Type B pancreatic cell (in vitro differentiated cells): ENCODE data around the gene ATIC. TPM values are rescaled to one million over a fixed set of nuclear protein-coding genes. Genes with fewer than 3 reads are reported as not detected.

Experiments
- DNase-seq: peaks from one replicate; pipeline ENCODE4 v3.0.0; 2021; ENCODE audit warnings: mixed read lengths; ENCODE audit not compliant: unreplicated experiment; ENCODE audit errors: extremely low spot score
- H3K27ac Mint-ChIP-seq: 2 replicates; pipeline ENCODE4 v1.8.0; 2021; ENCODE audit warnings: mild to moderate bottlenecking, mixed read lengths
- H3K27me3 Mint-ChIP-seq: 2 replicates; pipeline ENCODE4 v1.8.0; 2021; ENCODE audit warnings: mixed read lengths
- H3K36me3 Mint-ChIP-seq: 2 replicates; pipeline ENCODE4 v1.8.0; 2021; ENCODE audit warnings: mixed read lengths
- H3K4me1 Mint-ChIP-seq: one replicate; pipeline ENCODE4 v1.8.0; 2021; ENCODE audit warnings: mixed read lengths; ENCODE audit not compliant: unreplicated experiment
- H3K4me3 Mint-ChIP-seq: 2 replicates; pipeline ENCODE4 v1.8.0; 2021; ENCODE audit warnings: mild to moderate bottlenecking, mixed read lengths
- H3K9me3 Mint-ChIP-seq: 2 replicates; pipeline ENCODE4 v1.8.0; 2021; ENCODE audit warnings: mixed read lengths
- total RNA-seq: library from RNA; stranded (reverse); gene quantifications from 2 replicates; pipeline ENCODE4 v1.2.1, GENCODE V29; 2021; ENCODE audit warnings: low replicate concordance
- TF ChIP-seq, protein P1 (sequence below): fragments of 200-600 bp; sonication (generic); conservative IDR thresholded peaks from 2 replicates; pipeline ENCODE4 v1.5.0; 2021; ENCODE audit warnings: antibody characterized with exemption, mild to moderate bottlenecking

ATIC gene
- total RNA-seq, 1 donor from 2014 or later = 152 TPM

DNA sequence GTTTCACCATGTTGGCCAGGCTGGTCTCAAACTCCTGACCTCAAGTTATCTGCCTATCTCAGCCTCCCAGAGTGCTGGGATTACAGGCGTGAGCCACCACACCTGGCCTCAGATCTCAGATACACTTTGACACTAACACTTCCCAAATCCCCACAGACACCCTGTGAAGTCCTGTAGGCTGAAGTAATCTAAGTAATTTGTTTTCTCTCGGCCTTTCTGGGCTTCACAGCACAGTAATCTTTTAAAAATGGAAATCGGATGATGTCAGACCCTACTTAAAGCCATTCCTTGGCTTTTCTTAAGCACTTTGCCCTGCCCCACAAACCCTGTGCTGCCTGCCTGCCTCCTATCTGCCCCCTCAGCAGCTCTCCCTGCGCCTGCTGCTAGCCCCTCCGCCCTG, 16.2 kb downstream of the ATIC start:
- H3K9me3 Mint-ChIP-seq = no peaks in the 10 kb centered on the region
- H3K4me3 Mint-ChIP-seq = no peak overlapping the region
- H3K27ac Mint-ChIP-seq = peak overlapping the region; percentile 11
- peaks cover 57% of the 10 kb centered on the region for H3K36me3 Mint-ChIP-seq
- peaks cover 12% of the 10 kb centered on the region for H3K4me1 Mint-ChIP-seq
- no peaks in the 10 kb centered on the region for H3K27me3 Mint-ChIP-seq
- TF ChIP-seq, protein P1, sequence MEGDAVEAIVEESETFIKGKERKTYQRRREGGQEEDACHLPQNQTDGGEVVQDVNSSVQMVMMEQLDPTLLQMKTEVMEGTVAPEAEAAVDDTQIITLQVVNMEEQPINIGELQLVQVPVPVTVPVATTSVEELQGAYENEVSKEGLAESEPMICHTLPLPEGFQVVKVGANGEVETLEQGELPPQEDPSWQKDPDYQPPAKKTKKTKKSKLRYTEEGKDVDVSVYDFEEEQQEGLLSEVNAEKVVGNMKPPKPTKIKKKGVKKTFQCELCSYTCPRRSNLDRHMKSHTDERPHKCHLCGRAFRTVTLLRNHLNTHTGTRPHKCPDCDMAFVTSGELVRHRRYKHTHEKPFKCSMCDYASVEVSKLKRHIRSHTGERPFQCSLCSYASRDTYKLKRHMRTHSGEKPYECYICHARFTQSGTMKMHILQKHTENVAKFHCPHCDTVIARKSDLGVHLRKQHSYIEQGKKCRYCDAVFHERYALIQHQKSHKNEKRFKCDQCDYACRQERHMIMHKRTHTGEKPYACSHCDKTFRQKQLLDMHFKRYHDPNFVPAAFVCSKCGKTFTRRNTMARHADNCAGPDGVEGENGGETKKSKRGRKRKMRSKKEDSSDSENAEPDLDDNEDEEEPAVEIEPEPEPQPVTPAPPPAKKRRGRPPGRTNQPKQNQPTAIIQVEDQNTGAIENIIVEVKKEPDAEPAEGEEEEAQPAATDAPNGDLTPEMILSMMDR = no peak
- DNase-seq = no peak

DNA sequence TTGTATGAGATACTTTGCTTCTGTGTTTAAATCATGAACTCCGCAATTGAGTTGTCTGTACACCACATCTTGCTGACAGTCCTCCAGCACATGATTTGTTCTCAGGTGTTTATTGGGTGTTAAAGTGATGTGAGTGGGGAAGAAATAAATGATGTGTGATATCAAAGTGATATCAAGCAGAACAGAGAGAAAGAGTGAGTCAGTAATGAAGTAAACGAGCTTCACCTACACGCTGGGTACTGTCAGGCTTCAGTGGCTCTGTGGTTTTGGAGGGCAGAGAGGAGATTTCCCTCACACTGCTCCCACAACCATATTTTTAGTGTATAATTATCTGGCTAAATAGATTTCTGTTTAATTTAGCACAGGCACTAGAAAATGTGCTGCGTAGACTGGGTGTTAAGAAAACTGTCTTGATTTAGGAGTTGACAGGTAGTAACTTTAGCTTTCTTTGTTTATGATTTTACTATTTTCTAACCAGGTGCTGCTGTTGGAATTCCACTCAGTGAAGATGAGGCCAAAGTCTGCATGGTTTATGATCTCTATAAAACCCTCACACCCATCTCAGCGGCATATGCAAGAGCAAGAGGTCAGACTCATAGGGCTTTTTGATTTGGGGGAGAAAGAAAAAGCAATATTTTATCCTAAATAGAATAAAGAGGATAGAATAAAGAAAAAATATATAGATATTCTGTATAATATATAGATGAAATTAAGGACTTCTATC, 21.2 kb downstream of the ATIC start:
- TF ChIP-seq, protein P1 = no peak
- no peak overlapping the region for H3K27ac Mint-ChIP-seq
- no peaks in the 10 kb centered on the region for H3K27me3 Mint-ChIP-seq
- peaks cover 10% of the 10 kb centered on the region for H3K4me1 Mint-ChIP-seq
- H3K36me3 Mint-ChIP-seq = peaks cover 50% of the 10 kb centered on the region
- no peak overlapping the region for H3K4me3 Mint-ChIP-seq
- H3K9me3 Mint-ChIP-seq = no peaks in the 10 kb centered on the region
- DNase-seq = no peak

DNA sequence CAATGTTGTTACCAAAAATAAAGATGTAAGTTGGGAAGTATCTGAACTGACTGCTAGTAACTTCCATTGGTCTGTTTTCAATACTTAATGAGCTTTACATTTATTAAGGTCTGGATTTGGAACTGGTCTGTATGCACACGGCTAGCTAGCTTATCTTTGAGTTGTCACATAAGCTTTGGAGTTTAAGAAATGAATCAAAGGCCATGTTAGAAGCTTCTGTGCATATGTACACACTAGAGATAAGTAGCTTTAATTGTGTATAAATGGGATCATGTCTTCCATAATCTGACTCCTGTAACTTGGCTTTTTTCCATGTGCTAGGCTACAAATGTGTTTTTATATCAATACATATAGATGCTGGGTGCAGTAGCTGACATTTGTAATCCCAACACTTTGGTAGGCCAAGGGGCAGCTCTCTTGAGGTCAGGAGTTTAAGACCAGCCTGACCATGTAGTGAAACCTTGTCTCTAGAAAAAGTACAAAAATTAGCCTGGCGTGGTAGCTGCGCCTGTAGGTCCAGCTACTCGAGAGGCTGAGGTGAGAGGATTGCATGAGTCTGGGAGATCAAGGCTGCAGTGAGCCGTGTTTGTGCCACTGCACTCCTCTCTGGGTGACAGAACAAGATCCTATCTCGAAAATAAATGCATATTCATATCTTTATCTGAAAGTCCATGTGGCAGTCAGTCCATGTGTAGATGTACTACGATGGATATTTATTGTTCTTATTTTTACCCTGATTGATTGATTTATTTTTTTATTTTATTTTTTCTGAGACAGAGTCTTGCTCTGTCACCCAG, 27.2 kb downstream of the ATIC start:
- Mint-ChIP-seq H3K9me3 (no peaks in the 10 kb centered on the region), H3K27me3 (no peaks in the 10 kb centered on the region), H3K4me3 (no peak overlapping the region), H3K36me3 (peaks cover 49% of the 10 kb centered on the region), H3K4me1 (no peaks in the 10 kb centered on the region), H3K27ac (no peak overlapping the region)
- TF ChIP-seq, protein P1 = no peak
- no peak for DNase-seq

DNA sequence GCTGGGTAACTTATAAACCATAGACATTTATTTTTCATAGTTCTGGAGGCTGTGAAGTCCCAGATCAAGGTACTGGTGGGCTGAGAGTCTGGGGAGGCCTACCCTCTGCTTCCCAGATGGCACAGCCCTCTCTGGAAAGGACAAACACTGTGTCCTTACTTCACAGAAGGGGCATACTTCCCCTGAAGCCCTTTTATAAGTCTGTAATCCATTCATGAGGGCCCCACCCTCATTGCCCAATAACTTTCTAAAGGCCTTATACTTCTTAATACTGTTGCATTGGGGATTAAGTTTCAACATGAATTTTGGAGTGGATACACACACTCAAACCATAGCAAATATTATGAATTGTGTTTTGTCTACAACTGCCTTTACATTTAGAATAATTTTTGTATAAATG, 36.0 kb downstream of the ATIC start:
- no peak overlapping the region for H3K27ac Mint-ChIP-seq
- H3K4me3 Mint-ChIP-seq = no peak overlapping the region
- DNase-seq = no peak
- no peaks in the 10 kb centered on the region for H3K4me1 Mint-ChIP-seq
- H3K36me3 Mint-ChIP-seq = peaks cover 50% of the 10 kb centered on the region
- H3K27me3 Mint-ChIP-seq = no peaks in the 10 kb centered on the region
- H3K9me3 Mint-ChIP-seq = no peaks in the 10 kb centered on the region
- TF ChIP-seq, protein P1 = no peak

DNA sequence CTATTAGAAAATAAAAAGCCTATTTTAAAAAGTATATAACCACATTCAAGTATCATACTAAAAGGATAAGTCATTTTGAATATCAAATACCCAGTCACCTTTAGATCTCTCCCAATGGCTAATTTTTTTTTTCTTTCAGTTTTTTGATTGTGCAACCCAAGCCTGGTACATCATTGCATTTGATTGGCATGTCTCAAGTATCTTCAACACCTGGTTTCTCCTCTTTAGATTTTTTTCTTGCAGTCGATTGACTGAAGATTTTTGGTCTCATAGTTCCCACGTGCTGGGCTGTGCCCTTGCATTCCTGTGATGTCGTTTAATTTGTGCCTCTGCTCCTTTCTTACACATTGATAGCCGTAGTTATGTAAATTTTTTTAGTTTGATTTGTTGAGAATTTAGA, 40.7 kb downstream of the ATIC start:
- DNase-seq = no peak
- Mint-ChIP-seq H3K27ac (no peak overlapping the region), H3K4me1 (no peaks in the 10 kb centered on the region), H3K27me3 (no peaks in the 10 kb centered on the region), H3K36me3 (peaks cover 37% of the 10 kb centered on the region), H3K4me3 (no peak overlapping the region), H3K9me3 (no peaks in the 10 kb centered on the region)
- TF ChIP-seq, protein P1 = no peak
